Upper lobe of right lung (tissue), 1 donor: ENCODE data around the gene PKD1. TPM values are rescaled to one million over a fixed set of nuclear protein-coding genes. Genes with fewer than 3 reads are reported as not detected.

Experiments used
- ATAC-seq: fragments of 200-7000 bp; cut with Tn5 transposase; one replicate; pipeline ENCODE4 v1.9.1; 2020; ENCODE audit warnings: mild to moderate bottlenecking, moderate library complexity
- DNase-seq: peaks from one replicate; pipeline ENCODE4 v3.0.0-alpha.2; 2020
- H3K27ac ChIP-seq: fragments of 200-600 bp; one replicate; pipeline ENCODE4 v1.8.0; 2022
- H3K27me3 ChIP-seq: fragments of 200-600 bp; one replicate; pipeline ENCODE4 v1.8.0; 2022; ENCODE audit warnings: mild to moderate bottlenecking
- H3K36me3 ChIP-seq: fragments of 200-600 bp; one replicate; pipeline ENCODE4 v1.8.0; 2022
- H3K4me1 ChIP-seq: fragments of 200-600 bp; one replicate; pipeline ENCODE4 v1.8.0; 2022
- H3K4me3 ChIP-seq: fragments of 200-600 bp; one replicate; pipeline ENCODE4 v1.8.0; 2022; ENCODE audit warnings: mild to moderate bottlenecking
- H3K9me3 ChIP-seq: fragments of 200-600 bp; one replicate; pipeline ENCODE4 v1.8.0; 2022
- CTCF ChIP-seq: fragments of 200-600 bp; IDR thresholded peaks from one replicate; pipeline ENCODE4 v1.8.0; 2022; ENCODE audit warnings: antibody characterized with exemption
- intact Hi-C: fragments of 100-400 bp; cut with DNase I; formaldehyde crosslinking; loops from one replicate; pipeline ENCODE4 v1.11.0; 2022
- total RNA-seq: library from RNA; stranded (reverse); fragmentation: NEBNext Ultra II Directional; extraction: Animal tissue kit (Norgen Biotek cat#: 25700); gene quantifications from one replicate; pipeline ENCODE4 v1.2.1, GENCODE V29; 2021
- donor health status: DM: no; HTN: yes; CAD: no; lungs with severe emphysema.

Gene PKD1
- total RNA-seq, 1 donor from 2014 or later, result 84.8 TPM

- no peaks in the 10 kb centered on the region for H3K27me3 ChIP-seq
- no peaks in the 10 kb centered on the region for H3K4me1 ChIP-seq
- H3K27ac ChIP-seq, result no peak overlapping the region
- intact Hi-C loops, result no loop called here
- ATAC-seq (no peak), DNase-seq (no peak)
- H3K9me3 ChIP-seq, result no peaks in the 10 kb centered on the region
- peaks cover 86% of the 10 kb centered on the region for H3K36me3 ChIP-seq
- H3K4me3 ChIP-seq, result no peak overlapping the region
- no peak for TF ChIP-seq CTCF
These were observed 44.0 kb downstream of the PKD1 start for GRCh38 chr16:2091547-2092255.

- ATAC-seq (peak; percentile 90), DNase-seq (peak; percentile 92)
- H3K4me3 ChIP-seq, result no peak overlapping the region
- no peaks in the 10 kb centered on the region for H3K4me1 ChIP-seq
- no peaks in the 10 kb centered on the region for H3K27me3 ChIP-seq
- TF ChIP-seq CTCF, result no peak
- H3K36me3 ChIP-seq, result peaks cover 86% of the 10 kb centered on the region
- intact Hi-C loops, result no loop called here
- no peaks in the 10 kb centered on the region for H3K9me3 ChIP-seq
- H3K27ac ChIP-seq, result no peak overlapping the region
These were observed 44.7 kb downstream of the PKD1 start for GRCh38 chr16:2090777-2091546.

GRCh38 chr16:2090481-2090776, 45.3 kb downstream of the PKD1 start:
- no peak overlapping the region for H3K4me3 ChIP-seq
- peaks cover 86% of the 10 kb centered on the region for H3K36me3 ChIP-seq
- intact Hi-C loops, result no loop called here
- TF ChIP-seq CTCF, result no peak
- DNase-seq, result no peak
- no peaks in the 10 kb centered on the region for H3K4me1 ChIP-seq
- ATAC-seq, result no peak
- peak overlapping the region; percentile 36 for H3K27ac ChIP-seq
- no peaks in the 10 kb centered on the region for H3K27me3 ChIP-seq
- no peaks in the 10 kb centered on the region for H3K9me3 ChIP-seq

GRCh38 chr16:2089706-2090480, 45.8 kb downstream of the PKD1 start:
- DNase-seq, result no peak
- TF ChIP-seq CTCF, result no peak
- H3K27me3 ChIP-seq, result no peaks in the 10 kb centered on the region
- H3K4me3 ChIP-seq, result no peak overlapping the region
- H3K36me3 ChIP-seq, result peaks cover 86% of the 10 kb centered on the region
- peak overlapping the region; percentile 36 for H3K27ac ChIP-seq
- no peaks in the 10 kb centered on the region for H3K9me3 ChIP-seq
- no peak for ATAC-seq
- no peaks in the 10 kb centered on the region for H3K4me1 ChIP-seq
- intact Hi-C loops, result no loop called here

- no peaks in the 10 kb centered on the region for H3K9me3 ChIP-seq
- intact Hi-C loops, result no loop called here
- no peak overlapping the region for H3K27ac ChIP-seq
- DNase-seq (no peak), ATAC-seq (no peak)
- TF ChIP-seq CTCF, result no peak
- peaks cover 81% of the 10 kb centered on the region for H3K36me3 ChIP-seq
- H3K4me3 ChIP-seq, result no peak overlapping the region
- no peaks in the 10 kb centered on the region for H3K27me3 ChIP-seq
- no peaks in the 10 kb centered on the region for H3K4me1 ChIP-seq
These were observed 46.8 kb downstream of the PKD1 start for GRCh38 chr16:2088759-2089358.
